Lower leg skin (tissue), 3 donors: Measurements from ENCODE around the gene DESI2.
"Not testable (repeated sequence)": the region's sequence is repeated elsewhere in the genome, so short reads cannot be mapped to it uniquely, and the experiment has no call there.

ENCODE experiments used
- POLR2A ChIP-seq, 2 donors: fragments of 450-650 bp; IDR thresholded peaks; one replicate each; pipeline ENCODE4 v1.6.1; 2016 to 2017; ENCODE audit warnings: antibody characterized with exemption in 2 of 2, mild to moderate bottlenecking in 1 of 2, moderate library complexity in 1 of 2
- TF ChIP-seq, protein P1 (sequence below), 3 donors: fragments of 450-650 bp; IDR thresholded peaks; one replicate each; pipeline ENCODE4 v1.5.1; 2016; ENCODE audit warnings: antibody characterized with exemption in 3 of 3, mild to moderate bottlenecking in 3 of 3, moderate library complexity in 2 of 3

DNA sequence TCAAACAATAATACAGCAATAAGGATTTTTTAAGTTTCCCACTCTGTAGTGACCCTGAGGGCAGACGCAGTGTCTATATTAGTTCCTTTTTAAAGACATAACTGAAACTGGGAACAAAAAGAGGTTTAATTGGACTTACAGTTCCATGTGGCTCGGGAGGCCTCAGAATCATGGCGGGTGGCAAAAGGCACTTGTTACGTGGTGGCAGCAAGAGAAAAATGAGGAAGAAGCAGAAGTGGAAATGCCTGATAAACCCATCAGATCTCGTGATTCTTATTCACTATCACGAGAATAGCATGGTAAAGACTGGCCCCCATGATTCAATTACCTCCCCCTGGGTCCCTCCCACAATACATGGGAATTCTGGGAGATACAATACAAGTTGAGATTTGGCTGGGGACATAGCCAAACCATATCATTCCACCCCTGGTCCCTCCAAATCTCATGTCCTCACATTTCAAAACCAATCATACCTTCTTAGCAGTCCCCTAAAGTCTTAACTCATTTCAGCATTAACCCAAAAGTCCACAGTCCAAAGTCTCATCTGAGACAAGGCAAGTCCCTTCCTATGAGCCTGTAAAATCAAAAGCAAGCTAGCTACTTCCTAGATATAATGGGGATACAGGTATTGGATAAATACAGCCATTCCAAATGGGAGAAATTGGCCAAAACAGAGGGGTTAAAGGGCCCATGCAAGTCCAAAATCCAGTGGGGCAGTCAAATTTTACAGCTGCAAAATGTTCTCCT is 13.9 kb downstream of the DESI2 start:
- TF ChIP-seq, protein P1, sequence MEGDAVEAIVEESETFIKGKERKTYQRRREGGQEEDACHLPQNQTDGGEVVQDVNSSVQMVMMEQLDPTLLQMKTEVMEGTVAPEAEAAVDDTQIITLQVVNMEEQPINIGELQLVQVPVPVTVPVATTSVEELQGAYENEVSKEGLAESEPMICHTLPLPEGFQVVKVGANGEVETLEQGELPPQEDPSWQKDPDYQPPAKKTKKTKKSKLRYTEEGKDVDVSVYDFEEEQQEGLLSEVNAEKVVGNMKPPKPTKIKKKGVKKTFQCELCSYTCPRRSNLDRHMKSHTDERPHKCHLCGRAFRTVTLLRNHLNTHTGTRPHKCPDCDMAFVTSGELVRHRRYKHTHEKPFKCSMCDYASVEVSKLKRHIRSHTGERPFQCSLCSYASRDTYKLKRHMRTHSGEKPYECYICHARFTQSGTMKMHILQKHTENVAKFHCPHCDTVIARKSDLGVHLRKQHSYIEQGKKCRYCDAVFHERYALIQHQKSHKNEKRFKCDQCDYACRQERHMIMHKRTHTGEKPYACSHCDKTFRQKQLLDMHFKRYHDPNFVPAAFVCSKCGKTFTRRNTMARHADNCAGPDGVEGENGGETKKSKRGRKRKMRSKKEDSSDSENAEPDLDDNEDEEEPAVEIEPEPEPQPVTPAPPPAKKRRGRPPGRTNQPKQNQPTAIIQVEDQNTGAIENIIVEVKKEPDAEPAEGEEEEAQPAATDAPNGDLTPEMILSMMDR (IDR thresholded peaks at IDR 0.05) = not testable (repeated sequence)
- TF ChIP-seq POLR2A (IDR thresholded peaks at IDR 0.05) = not testable (repeated sequence)
